Uterus (tissue), 2 donors: Measurements from ENCODE around the gene ACIN1.

Experiments used
- POLR2A ChIP-seq, 2 donors: fragments of 450-650 bp; IDR thresholded peaks; one replicate each; pipeline ENCODE4 v1.6.1; 2016; ENCODE audit warnings: antibody characterized with exemption in 2 of 2, mild to moderate bottlenecking in 1 of 2, moderate library complexity in 1 of 2
- TF ChIP-seq, protein P1 (sequence below), 4 experiments: fragments of 200-600 bp in 2 of 4; fragments of 450-650 bp in 2 of 4; sonication (generic) in 2 of 4; IDR thresholded peaks; one replicate each; pipeline ENCODE4 v1.5.1; 2016 to 2019; ENCODE audit warnings: antibody characterized with exemption in 4 of 4, mild to moderate bottlenecking in 2 of 4, moderate library complexity in 1 of 4

DNA sequence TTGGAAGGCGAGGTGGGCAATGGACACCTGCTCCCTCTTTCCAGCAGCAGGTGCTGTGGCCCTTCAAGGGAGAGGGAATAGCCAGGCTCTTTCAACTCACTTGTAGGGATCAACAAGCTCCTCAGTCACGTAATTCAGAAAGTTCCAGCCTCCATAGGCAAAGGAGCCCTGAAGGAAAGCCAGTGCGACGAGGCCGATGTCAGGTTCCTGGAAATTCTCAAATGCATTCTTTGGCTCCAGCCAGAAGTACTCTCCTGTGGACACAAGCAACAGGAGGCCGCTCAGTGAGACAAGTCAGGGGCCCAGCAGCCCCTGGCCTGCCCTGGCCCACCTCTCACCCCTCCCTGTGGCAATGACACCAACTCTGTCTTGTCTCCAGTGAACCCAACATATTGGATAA is 45.4 kb upstream of the ACIN1 start:
- TF ChIP-seq, protein P1, sequence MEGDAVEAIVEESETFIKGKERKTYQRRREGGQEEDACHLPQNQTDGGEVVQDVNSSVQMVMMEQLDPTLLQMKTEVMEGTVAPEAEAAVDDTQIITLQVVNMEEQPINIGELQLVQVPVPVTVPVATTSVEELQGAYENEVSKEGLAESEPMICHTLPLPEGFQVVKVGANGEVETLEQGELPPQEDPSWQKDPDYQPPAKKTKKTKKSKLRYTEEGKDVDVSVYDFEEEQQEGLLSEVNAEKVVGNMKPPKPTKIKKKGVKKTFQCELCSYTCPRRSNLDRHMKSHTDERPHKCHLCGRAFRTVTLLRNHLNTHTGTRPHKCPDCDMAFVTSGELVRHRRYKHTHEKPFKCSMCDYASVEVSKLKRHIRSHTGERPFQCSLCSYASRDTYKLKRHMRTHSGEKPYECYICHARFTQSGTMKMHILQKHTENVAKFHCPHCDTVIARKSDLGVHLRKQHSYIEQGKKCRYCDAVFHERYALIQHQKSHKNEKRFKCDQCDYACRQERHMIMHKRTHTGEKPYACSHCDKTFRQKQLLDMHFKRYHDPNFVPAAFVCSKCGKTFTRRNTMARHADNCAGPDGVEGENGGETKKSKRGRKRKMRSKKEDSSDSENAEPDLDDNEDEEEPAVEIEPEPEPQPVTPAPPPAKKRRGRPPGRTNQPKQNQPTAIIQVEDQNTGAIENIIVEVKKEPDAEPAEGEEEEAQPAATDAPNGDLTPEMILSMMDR (IDR thresholded peaks at IDR 0.05): no peak
- no peak for TF ChIP-seq POLR2A (IDR thresholded peaks at IDR 0.05)
